ENCODE results near the gene COA8. TPM values are rescaled to one million over a fixed set of nuclear protein-coding genes. Genes with fewer than 3 reads are reported as not detected.
A peak's percentile ranks its signal among the peaks of the same experiment; 100 is the strongest.

Gene COA8
- total RNA-seq, 8 experiments from 2014 or later, result 38.8 to 69.5 (median 56.7) TPM

- 77 to 100% (median 91%) methylated on average over 1 to 5 of the region's 21 CpGs; no CpG with 5 or more reads in 7 of the 10 experiments for WGBS, 10 experiments
Measured at GRCh38 chr14:103535081-103535890, 27.5 kb upstream of the COA8 start.

GRCh38 chr14:103535891-103536565 is 26.7 kb upstream of the COA8 start:
- peaks cover 22 to 42% of the 10 kb centered on the region in 2 donors for H3K4me1 ChIP-seq (replicated peaks in 1 of 2)
- ATAC-seq (replicated peaks in 6 of 8), result no peak
- no peak overlapping the region for H3K4me3 ChIP-seq
- H3K27ac ChIP-seq, result peak overlapping the region in 1 of 2 donors; percentile 84
- in situ Hi-C loops (cut with MboI; ENCODE audit: low pct_unique_long_range_greater_than_20kb in 2 of 9, low sequenced_read_pairs in 9 of 9, unreplicated experiment in 9 of 9), result no loop called here
- 100% methylated on average over 1 to 3 of the region's 11 CpGs; no CpG with 5 or more reads in 8 of the 10 experiments for WGBS, 10 experiments

More at GRCh38 chr14:103535081-103535890, 27.5 kb upstream of the COA8 start:
- in situ Hi-C loops (cut with MboI; ENCODE audit: low pct_unique_long_range_greater_than_20kb in 2 of 9, low sequenced_read_pairs in 9 of 9, unreplicated experiment in 9 of 9), result no loop called here
- Histone ChIP-seq H3K27ac (peak overlapping the region; percentile 55 to 84), H3K4me3 (no peak overlapping the region), H3K4me1 (replicated peaks in 1 of 2) (peaks cover 18 to 39% of the 10 kb centered on the region in 2 donors)
- ATAC-seq (replicated peaks in 6 of 8), result peak in 5 of 8 experiments; percentile 8 to 49 (median 15)

GRCh38 chr14:103536693-103537092 is 26.1 kb upstream of the COA8 start:
- in situ Hi-C loops (cut with MboI; ENCODE audit: low pct_unique_long_range_greater_than_20kb in 2 of 9, low sequenced_read_pairs in 9 of 9, unreplicated experiment in 9 of 9), result no loop called here
- Histone ChIP-seq H3K27ac (peak overlapping the region in 1 of 2 donors; percentile 57), H3K4me3 (no peak overlapping the region), H3K4me1 (replicated peaks in 1 of 2) (peaks cover 29 to 48% of the 10 kb centered on the region in 2 donors)
- 0 to 100% (median 76%) methylated on average over 1 to 2 of the region's 9 CpGs; no CpG with 5 or more reads in 7 of the 10 experiments for WGBS, 10 experiments
- ATAC-seq (replicated peaks in 6 of 8), result no peak

DNA sequence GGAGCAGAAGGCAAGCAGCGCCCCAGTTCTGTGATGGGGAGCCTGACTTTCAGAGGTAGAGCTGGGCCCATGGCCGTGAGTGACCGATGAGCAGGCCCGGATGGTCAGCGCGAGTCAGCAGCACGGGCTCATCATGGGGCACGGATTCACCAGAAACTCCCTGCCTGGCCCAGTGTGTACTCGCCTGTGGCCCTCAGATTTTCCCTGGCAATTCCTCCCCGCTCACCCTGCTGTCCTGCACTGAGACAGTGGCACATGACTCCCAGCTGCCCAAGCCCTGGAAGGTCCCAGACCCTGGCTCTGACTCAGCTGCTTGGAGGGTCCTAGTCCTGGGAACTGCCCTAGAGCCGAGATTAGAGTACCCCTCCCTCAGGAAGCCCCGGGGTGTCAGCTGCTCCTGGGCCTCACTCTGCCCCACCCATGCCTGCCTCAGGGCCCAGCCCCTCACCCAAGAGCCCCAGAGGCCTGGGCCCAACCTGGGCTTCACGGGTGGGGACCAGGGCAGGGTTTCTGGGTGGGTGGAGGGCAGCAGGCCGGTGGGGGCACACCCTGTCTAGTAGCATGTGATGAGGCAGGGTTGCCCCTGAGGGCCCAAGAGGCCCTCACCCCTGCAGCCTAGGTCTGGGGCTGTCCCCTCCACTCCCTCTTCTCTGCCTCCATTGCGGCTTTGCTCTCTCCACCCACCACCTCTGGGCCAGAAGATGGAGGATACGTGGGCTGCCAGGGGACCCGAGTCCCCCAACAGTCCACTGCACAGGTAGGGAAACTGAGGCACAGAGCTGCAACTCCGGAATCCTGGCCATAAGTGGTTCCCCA is 25.4 kb upstream of the COA8 start:
- ATAC-seq (replicated peaks in 6 of 8), result peak in 6 of 8 experiments; percentile 1 to 11 (median 6)
- 63 to 100% (median 100%) methylated on average over 3 to 9 of the region's 18 CpGs; no CpG with 5 or more reads in 7 of the 10 experiments for WGBS, 10 experiments
- H3K4me3 ChIP-seq, result no peak overlapping the region
- H3K27ac ChIP-seq, result peak overlapping the region in 1 of 2 donors; percentile 57
- in situ Hi-C loops (cut with MboI; ENCODE audit: low pct_unique_long_range_greater_than_20kb in 2 of 9, low sequenced_read_pairs in 9 of 9, unreplicated experiment in 9 of 9), result no loop called here
- peaks cover 36 to 55% of the 10 kb centered on the region in 2 donors for H3K4me1 ChIP-seq (replicated peaks in 1 of 2)

GRCh38 chr14:103538291-103539055 is 24.3 kb upstream of the COA8 start:
- 54 to 79% methylated on average over 3 to 5 of the region's 30 CpGs; no CpG with 5 or more reads in 8 of the 10 experiments for WGBS, 10 experiments
- no peak overlapping the region for H3K4me3 ChIP-seq
- in situ Hi-C loops (cut with MboI; ENCODE audit: low pct_unique_long_range_greater_than_20kb in 2 of 9, low sequenced_read_pairs in 9 of 9, unreplicated experiment in 9 of 9), result no loop called here
- ATAC-seq (replicated peaks in 6 of 8), result no peak
- peak overlapping the region; percentile 48 to 66 for H3K27ac ChIP-seq
- peaks cover 46 to 63% of the 10 kb centered on the region in 2 donors for H3K4me1 ChIP-seq (replicated peaks in 1 of 2)

DNA sequence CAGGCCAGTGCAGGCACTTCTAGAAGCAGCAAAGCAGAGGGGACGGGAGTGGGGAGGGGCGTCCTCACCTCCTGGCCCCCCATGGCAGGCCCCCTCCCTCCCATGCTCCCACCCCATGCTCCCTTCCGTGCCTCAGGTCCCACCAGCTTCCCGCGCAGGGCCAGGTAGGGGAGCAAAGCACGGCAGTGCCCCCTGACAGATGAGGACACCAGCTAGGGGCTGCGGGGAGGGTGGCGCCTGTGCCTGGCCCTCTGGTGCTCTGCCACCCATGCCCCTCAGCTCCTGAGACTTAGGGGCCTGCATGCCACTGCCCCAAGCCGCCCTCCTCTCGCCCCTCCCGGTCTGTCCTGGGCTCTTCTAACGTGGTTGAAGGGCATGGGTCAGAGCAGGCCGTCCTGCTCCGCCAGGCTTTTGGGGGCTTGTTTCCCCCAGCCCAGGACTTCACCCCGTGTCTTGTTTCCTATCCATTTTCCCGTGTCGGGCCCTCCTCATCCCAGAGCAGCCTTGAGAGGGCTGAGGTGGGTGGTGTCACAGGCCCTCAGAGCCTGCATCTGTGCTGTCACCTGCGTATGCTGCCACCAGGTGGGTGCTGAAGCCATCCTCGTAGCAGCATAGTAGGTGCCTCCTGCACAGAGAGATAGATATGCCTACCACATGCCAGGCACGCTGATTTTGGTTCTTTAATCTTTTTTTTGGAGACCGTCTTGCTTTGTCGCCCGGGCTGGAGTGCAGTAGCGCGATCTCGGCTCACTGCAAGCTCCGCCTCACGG is 23.5 kb upstream of the COA8 start:
- WGBS, 10 experiments, result 77 to 100% (median 97%) methylated on average over 2 to 8 of the region's 28 CpGs; no CpG with 5 or more reads in 2 of the 10 experiments

DNA sequence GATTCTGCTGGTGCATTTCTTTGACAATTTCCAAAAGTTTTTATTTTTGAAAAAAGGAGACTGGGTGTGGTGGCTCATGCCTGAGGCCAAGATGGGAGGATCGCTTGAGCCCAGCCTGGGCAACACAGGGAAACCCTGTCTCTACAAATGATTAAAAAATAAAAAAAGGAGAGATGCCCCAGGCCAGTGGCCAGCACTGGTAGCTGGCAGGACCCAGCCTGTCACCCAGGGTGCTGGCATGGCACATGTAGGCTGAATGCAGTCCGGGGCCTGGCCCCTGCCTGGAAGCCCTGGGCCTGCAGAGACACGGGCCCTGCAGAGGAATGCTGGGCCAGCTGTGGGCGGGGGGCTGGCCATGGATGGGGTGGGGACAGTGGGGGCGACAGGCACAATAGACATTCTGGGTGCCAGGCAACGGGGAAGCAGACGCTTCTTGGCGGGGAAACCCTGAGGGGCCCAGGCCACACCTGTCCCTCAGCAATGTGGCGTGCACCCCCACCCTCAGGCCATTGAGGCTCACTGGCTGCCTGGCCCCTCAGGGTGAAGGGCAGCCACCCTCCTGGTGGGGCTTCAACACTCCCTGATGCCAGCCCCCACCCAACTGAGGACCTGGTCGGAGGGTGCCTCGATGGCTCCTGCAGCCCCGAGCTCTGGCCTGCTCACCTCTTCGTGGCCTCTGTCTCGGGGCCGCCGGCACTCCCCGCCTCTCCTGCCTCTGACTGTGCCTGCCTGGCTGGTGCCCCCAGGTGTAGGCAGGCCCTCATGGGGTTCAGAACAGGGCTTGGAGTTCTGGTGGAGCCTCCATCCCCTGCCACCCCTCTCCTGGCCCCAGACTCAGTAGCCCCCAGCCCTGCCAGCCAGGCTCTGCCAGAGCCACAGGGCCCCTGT is 21.7 kb upstream of the COA8 start:
- WGBS, 10 experiments, result 0 to 100% (median 52%) methylated on average over 1 to 3 of the region's 17 CpGs; no CpG with 5 or more reads in 4 of the 10 experiments
- peaks cover 60 to 68% of the 10 kb centered on the region in 2 donors for H3K4me1 ChIP-seq (replicated peaks in 1 of 2)
- H3K4me3 ChIP-seq, result no peak overlapping the region
- peak overlapping the region; percentile 84 to 87 for H3K27ac ChIP-seq
- in situ Hi-C loops (cut with MboI; ENCODE audit: low pct_unique_long_range_greater_than_20kb in 2 of 9, low sequenced_read_pairs in 9 of 9, unreplicated experiment in 9 of 9), result no loop called here
- ATAC-seq (replicated peaks in 6 of 8), result peak in 3 of 8 experiments; percentile 2 to 25 (median 20)

More for the DNA sequence above, 23.5 kb upstream of the COA8 start:
- Histone ChIP-seq H3K4me3 (no peak overlapping the region), H3K27ac (peak overlapping the region; percentile 48 to 66), H3K4me1 (replicated peaks in 1 of 2) (peaks cover 54 to 65% of the 10 kb centered on the region in 2 donors)
- no peak for ATAC-seq (replicated peaks in 6 of 8)
- in situ Hi-C loops (cut with MboI; ENCODE audit: low pct_unique_long_range_greater_than_20kb in 2 of 9, low sequenced_read_pairs in 9 of 9, unreplicated experiment in 9 of 9), result no loop called here

GRCh38 chr14:103541709-103542604 is 20.8 kb upstream of the COA8 start:
- in situ Hi-C loops (cut with MboI; ENCODE audit: low pct_unique_long_range_greater_than_20kb in 2 of 9, low sequenced_read_pairs in 9 of 9, unreplicated experiment in 9 of 9), result no loop called here
- H3K4me3 ChIP-seq, result no peak overlapping the region
- H3K4me1 ChIP-seq (replicated peaks in 1 of 2), result peaks cover 63 to 77% of the 10 kb centered on the region in 2 donors
- 0 to 66% (median 40%) methylated on average over 1 to 4 of the region's 33 CpGs; no CpG with 5 or more reads in 7 of the 10 experiments for WGBS, 10 experiments
- H3K27ac ChIP-seq, result peak overlapping the region; percentile 84 to 87
- ATAC-seq (replicated peaks in 6 of 8), result peak in 5 of 8 experiments; percentile 0 to 33 (median 13)

GRCh38 chr14:103542605-103543088 is 20.1 kb upstream of the COA8 start:
- WGBS, 10 experiments, result 0 to 20% (median 0%) methylated on average over 1 to 2 of the region's 18 CpGs; no CpG with 5 or more reads in 7 of the 10 experiments
- peak; percentile 8 to 68 (median 60) for ATAC-seq (replicated peaks in 6 of 8)
- Histone ChIP-seq H3K27ac (peak overlapping the region; percentile 84 to 87), H3K4me3 (no peak overlapping the region), H3K4me1 (replicated peaks in 1 of 2) (peaks cover 63 to 78% of the 10 kb centered on the region in 2 donors)
- in situ Hi-C loops (cut with MboI; ENCODE audit: low pct_unique_long_range_greater_than_20kb in 2 of 9, low sequenced_read_pairs in 9 of 9, unreplicated experiment in 9 of 9), result no loop called here

DNA sequence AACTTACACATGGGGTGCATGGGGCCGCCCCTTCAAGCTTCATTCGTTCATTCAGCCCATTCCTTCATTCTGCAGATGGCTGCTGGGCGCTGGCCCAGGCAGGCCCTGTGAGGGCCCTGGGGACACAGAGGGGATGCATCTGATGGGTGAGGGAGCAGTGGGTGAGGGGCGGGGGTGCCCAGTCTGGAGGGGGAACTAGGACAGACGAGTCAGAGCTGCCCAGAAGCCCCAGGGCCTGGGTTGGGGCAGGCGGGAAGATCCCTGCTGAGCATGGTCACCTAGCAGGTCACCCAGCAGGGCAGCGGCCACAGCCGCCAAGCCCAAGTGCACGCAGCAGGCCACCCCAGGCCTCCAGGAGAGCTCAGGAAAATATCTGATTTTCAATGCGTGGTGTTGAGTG is 19.6 kb upstream of the COA8 start:
- Histone ChIP-seq H3K27ac (peak overlapping the region; percentile 84 to 87), H3K4me1 (replicated peaks in 1 of 2) (peaks cover 63 to 78% of the 10 kb centered on the region in 2 donors), H3K4me3 (no peak overlapping the region)
- in situ Hi-C loops (cut with MboI; ENCODE audit: low pct_unique_long_range_greater_than_20kb in 2 of 9, low sequenced_read_pairs in 9 of 9, unreplicated experiment in 9 of 9), result no loop called here
- 60% methylated on average over 1 of the region's 10 CpGs; no CpG with 5 or more reads in 9 of the 10 experiments for WGBS, 10 experiments
- ATAC-seq (replicated peaks in 6 of 8), result peak in 5 of 8 experiments; percentile 13 to 44 (median 22)

All from motor neuron (in vitro differentiated cells).